ENCODE measurements around the gene PDXDC1.
"Not testable (repeated sequence)": the region's sequence is repeated elsewhere in the genome, so short reads cannot be mapped to it uniquely, and the experiment has no call there.

DNA sequence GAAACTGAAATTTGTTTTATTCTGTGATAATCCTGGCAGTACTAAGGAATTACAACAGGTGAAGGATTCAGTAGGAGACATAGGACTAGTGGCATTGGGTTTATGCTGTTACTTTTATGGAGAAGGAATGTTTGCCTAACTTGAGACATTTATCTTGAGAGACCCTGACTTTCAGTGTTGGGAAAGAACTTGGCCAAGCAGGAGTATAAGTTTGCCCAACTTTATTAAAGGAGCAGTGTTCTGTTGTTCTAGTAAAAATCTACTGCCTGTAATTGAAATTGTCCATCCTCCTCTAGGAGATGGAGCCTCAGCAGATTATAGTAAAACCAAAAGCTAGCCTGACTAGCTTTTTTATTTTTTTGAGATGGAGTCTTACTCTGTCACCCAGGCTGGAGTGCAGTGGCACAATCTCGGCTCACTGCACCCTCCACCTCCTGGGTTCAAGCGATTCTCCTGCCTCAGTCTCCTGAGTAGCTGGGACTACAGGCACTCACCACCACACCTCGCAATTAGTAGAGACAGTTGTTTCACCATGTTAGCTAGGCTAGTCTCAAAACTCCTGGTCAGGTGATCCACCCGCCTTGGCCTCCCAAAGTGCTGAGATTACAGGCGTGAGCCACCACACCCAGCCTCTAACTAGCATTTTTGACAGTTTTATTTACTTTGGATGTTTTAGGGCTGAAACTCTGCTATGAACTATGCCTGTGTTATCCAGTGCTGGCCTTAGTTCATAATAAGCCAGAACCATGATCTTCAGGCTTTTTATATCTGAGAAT, 30.7 kb downstream of the PDXDC1 start:
- not testable (repeated sequence) for TF ChIP-seq POLR2AphosphoS5 (IDR thresholded peaks at IDR 0.05; ENCODE audit: borderline replicate concordance, low read depth, low read length); EZH2 (IDR thresholded peaks at IDR 0.05); FOXP2 (optimal IDR thresholded peaks at IDR 0.05; ENCODE audit: control extremely low read depth, extremely low read length, insufficient read depth)

Data from SK-N-MC (cell line).